Erythroblast (primary cell): Measurements from ENCODE around the gene MAT2A.

Experiments used
- DNase-seq, 2 experiments: peaks; one replicate each; lab custom pipeline; 2025; lab: John Stamatoyannopoulos, UW
- GATA1 ChIP-seq: IDR thresholded peaks from 2 replicates; pipeline ENCODE4 v1.6.1; 2011; ENCODE audit warnings: low read depth, mild to moderate bottlenecking, control low read depth, low read length, moderate library complexity
- POLR2A ChIP-seq: IDR thresholded peaks from 2 replicates; pipeline ENCODE4 v1.6.1; 2011; ENCODE audit warnings: mild to moderate bottlenecking, low read length

Gene MAT2A

DNA sequence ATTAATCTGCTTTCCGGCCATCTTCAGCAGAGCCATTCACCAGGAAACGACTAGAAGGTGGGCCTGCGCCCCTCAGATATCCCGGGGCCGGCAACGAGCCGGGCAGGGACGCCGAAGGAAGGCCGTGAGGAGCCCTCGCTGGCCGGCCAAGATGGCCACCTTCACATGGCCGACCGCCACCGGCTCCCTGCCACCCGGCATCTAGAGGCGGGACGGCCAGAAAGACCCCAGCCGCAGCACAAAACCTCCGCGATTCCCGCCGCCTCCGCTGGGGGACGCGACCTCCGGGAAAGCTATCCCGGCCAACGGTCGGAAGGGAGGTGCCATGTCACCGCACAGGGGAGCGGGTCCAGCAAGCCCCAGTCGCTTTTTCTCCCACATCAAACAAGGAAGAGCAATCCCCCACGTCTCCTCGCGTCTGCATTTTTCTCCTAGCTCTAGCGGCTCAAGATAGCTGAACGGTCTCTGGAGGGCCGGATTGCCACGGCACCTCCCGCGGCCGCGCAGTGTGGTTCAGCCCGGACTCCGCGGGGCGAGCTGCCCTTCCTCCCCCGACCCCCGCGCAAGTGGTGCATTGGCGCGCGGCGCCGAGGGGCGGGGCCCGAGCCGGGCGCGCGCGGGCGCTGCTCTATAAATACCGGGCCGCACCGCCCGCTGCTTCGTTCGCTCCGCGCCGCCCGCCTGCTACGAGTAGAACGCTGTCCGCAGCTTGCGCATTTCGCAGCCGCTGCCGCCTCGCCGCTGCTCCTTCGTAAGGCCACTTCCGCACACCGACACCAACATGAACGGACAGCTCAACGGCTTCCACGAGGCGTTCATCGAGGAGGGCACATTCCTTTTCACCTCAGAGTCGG lies at the start of gene MAT2A:
MAT2A (plus strand) TSS at position 662 of the 854 bp plus-strand sequence; CDS start at position 782, 120 bp downstream.
- DNase-seq, result peak; percentile 94 to 97
- TF ChIP-seq GATA1, result no peak
- TF ChIP-seq POLR2A, result peak; percentile 100

DNA sequence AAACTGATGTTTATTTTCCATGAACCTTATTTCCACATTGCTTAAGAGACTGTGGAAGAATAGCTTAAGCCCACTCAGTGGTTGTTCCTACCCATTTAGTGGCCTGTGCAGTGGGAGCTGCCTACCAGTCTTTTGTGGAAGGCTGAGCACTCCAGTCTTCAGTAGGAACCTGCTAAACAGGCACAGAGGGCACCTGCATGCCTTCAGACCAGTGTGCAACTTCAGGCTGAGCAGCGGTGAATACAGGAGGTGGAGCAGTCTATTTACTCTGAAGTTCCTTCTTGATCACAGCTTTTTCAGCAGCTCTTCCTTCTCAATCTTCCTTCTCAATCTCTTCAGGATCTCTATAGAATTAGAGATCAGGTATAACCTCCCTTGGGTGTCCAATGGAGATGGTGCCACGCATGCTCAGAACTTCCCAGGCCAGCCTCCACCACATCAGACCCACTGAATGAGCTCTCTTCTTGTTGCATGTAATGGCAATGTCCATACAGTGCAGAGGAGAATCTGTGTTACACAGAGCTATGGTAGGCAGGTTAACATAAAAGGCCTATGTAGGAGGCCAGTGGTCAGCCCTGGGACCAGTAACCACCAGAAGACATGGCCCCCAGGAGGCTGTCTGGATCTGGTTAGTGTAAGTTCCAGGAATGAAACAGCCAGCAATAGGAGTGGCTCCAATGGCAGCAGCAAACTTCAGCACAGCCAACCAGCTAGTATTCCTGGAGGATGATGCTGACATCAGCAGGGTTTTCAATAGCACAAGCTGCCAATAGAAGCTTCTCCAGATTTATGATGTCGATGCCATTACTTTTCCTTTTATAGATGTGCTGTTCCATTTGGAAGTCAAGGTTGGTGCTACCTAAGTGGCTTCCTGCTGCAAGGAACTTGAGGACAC lies 47.9 kb upstream of the MAT2A start:
- no peak for DNase-seq
- TF ChIP-seq POLR2A (no peak), GATA1 (no peak)

DNA sequence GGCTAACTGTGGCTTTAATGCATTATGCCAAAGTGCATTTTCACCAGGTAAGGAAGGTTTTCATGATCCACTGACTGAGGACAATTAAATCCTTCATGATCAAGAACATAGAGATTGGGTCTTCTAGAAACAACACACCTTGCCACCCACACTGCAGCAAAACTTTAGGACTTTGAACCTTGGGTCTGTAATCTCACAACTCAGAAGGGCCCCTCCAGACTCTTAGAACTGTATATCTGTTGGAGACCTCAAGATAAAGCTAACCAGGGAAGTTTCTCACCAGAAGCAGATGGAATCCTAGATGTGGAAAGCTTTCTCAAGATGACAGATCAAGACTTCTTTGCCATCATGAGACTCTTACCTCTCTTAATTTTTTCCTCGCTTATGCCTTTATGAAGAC lies 42.5 kb upstream of the MAT2A start:
- TF ChIP-seq GATA1 (no peak), POLR2A (no peak)
- peak; percentile 24 to 58 for DNase-seq

DNA sequence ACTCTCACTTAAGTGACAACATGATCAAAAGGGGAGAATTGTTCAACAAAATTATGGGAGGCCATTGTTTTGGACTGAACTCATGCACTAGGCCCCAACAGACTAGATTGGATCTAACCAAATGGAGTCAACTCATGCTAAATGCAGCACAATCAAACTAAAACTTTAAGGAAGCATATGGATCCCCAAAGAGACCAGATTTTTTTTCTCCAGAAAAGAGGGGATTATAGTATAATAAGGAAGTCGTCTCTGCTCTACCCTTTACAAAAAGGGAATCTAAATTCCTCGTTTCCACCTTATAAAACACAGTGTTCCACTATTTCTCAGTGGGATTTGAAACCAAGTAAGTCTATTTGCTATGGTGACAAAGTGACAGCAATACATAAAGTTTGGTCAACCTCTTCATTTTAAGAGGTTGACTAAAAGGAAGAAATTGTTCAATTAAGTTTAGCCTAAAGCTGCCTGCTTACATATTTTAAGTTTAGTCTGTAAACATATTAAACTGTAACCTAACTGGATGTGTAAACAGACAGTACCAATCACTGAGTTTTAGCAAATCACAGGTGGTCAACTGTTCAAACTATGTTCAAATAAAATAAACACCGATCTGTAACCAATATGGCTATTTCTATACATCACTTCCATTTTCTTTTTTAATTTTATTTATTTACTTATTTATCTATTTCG lies 40.9 kb upstream of the MAT2A start:
- DNase-seq, result no peak
- TF ChIP-seq GATA1, result no peak
- TF ChIP-seq POLR2A, result no peak

DNA sequence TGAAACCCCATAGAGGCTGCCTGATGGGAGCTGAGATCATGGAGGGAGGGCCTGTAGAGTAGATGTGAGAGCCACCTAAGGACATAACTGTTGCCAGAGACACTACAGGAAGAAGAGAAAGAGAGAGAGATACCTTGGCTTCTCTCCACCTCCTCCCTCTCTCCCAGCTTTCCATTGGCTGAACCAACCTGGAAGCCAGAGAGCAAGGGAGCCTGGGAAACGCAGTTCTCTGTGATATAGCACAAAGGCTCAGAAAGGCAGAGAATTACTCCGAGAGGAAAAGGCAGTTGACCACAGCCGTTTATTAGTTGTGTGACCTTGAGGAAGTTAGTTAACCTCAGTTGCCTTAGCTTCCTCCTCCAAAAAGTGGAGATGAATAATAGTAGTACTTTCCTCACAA lies 37.7 kb upstream of the MAT2A start:
- TF ChIP-seq GATA1 (no peak), POLR2A (no peak)
- DNase-seq, result peak; percentile 29 to 48

DNA sequence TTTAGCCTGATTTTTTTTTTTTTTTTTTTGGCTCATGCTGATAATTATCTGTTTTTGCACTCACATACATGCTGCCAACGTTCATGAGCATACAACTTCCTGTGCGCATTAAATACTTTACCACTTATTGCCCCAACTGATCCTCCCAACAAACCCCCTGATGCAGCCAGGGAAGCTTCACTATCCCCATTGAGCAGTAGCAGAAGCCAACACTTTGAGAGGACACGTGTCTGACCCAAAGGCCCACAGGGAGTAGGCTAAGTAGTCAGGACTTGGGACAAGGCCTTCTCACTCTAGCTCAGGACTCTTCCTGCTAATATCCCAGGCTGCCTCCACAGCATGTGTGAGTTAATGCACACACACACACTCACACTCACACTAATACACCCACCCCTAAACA lies 36.2 kb upstream of the MAT2A start:
- no peak for DNase-seq

DNA sequence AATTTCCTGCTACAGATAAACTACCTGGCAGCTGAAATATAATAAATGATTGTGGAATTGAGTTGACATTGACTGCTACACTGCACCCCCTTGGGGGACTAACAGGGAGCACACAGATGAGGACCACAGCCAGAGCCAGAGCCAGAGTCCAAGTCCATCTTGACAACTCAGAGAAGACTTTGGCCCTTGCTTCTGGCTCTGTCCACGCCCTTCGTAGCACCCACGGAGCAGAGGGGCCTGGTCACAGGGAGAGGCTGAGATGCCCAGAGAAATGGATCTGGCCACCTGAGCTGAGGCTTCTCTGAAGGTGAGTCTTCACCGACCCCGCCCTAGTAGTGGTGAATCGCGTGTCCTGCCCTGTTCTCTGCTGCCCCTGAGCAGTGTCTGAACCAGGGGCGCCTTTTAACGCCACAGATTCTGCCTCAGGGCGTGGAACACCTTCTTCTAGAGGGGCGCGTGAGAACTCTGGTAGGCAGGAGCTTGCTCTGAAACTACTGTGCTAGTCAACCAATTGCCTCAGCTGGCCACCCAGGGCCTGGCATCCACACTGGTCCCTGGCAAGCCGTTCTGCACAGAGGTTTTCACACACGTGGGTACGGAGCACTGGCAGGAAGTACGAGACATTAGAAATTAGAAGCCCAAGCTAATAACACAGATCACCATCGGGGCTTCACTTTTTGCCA lies 35.7 kb upstream of the MAT2A start:
- DNase-seq, result peak; percentile 47 to 49
- TF ChIP-seq POLR2A, result no peak
- no peak for TF ChIP-seq GATA1

More for the DNA sequence above, 36.2 kb upstream of the MAT2A start:
- no peak for TF ChIP-seq GATA1
- TF ChIP-seq POLR2A, result no peak

DNA sequence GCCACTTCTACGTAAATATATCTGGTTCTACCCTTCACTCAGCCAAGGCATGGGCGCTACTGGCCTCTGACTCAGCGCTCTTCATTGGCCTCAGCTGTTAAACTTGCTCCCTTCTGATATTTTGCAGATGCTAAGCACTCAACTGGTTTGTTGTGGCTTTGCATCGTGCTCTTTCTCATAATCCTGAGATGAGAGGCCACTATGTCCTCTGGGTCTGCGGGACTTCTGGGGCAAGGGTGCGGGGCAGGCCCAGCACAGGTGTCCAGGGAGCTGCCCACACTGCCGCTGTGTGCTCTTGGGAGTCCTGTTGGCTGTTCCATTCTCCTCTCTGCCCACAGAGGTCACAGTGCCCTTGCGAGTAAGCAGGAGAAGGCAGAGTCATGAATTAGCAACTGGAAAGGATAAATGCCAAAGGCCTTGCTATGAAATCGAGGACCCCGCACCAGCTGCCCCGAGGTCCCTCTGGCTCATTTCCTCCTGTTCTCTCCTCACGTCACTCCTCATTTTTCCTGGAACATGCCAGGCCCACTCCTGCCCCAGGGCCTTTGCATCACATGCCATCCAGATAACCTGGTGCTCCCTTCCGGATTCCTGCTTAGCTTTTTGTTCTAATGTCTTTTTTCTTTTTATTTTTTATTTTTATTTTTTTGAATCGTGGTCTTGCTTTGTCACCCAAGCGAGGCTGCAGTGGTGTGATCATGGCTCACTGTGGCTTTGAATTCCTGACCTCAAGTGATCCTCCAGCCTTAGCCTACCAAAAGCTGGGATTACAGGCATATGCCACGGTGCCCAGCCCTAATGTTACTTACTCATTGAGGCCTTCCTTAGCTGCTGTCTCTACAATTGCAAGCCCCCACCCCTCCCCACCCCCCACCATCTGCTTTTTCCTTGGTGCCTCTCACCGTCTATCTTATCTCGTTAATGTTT lies 34.9 kb upstream of the MAT2A start:
- DNase-seq, result peak; percentile 60 to 62

DNA sequence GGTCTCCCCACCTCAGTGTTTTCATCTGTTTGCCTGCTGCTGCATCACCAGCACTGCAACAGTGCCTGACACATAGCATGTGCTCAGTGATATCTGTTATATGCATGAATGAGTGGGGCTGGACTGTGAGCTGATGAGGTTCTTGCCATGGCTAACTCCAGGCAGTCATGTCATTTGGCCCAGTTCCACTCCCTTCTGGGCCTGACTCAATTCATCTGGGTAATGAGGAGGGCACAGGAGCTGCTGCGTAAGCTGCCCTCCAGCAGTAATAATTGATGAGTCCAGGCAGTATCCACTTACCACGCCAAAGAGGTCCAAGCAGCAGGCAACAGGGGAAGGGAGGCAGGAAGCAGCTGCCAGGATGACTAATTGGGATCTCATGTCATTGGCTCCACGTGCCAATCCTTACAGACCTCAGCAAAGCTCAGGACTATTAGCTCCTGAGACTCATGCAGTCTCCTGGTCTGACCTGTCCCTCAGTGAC lies 34.1 kb upstream of the MAT2A start:
- peak; percentile 74 to 83 for DNase-seq
- no peak for TF ChIP-seq POLR2A
- TF ChIP-seq GATA1, result no peak

More for the DNA sequence above, 34.9 kb upstream of the MAT2A start:
- TF ChIP-seq GATA1 (no peak), POLR2A (no peak)

DNA sequence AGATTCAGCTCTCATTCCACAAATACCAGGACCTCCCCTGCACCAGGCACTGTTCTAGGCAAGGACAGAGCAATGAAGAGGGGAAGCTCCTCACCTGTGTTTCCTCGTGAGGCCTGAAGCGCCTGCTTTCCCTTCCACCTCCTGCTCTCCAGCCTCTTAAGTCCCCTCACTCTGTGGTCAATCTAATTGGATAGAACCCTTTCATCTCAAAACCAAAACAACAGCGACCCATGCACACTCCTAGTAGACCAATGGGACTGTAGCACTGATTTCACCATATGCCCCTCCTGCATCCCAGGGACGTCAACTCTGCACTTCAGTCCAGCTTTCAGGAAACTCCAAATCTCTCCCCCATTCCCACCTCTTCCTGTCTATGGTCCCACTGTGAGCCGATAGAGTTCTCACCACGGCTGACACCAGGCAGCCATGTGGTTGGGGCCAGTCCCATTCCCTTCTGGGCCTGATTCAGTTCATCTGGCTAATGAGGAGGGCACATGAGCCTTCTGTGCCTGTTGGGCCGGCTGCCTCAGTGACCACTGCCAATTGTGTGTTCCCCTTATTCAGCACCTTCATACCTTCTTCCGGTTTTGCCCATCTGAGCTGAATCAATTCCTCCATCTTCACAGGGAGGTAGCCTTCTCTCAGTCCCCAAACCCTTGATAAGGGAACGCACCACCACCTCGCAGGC lies 33.3 kb upstream of the MAT2A start:
- DNase-seq, result no peak
- TF ChIP-seq POLR2A (no peak), GATA1 (no peak)

DNA sequence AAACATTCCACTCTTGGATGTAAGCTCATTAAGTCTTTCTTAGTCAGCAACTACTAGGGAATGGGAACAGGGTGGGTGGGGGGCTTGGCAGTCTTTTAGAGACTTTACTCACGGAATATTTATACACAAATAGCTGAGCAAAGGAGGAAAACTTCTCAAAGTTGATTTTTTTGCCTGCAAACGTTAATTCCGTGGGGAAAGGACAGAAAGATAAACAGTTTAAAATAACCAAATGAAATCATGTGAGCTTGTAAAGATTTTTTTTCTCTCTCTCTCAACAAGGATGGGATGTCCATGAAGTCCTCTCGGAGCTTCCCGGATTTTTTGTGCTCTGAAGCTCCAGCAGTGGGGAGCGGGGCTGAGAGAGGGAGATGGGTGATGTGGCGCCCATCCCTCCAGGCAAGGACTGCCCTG lies 32.2 kb upstream of the MAT2A start:
- no peak for DNase-seq

More for the DNA sequence above, 32.2 kb upstream of the MAT2A start:
- TF ChIP-seq POLR2A (no peak), GATA1 (no peak)
